Sciatic nerve (tissue), 2 donors: Measurements from ENCODE around the gene RIMBP2. TPM values are rescaled to one million over a fixed set of nuclear protein-coding genes. Genes with fewer than 3 reads are reported as not detected.

ENCODE experiments used
- ATAC-seq: fragments of 200-7000 bp; cut with Tn5 transposase; one replicate; pipeline ENCODE4 v1.9.1; 2020; ENCODE audit warnings: mild to moderate bottlenecking, moderate library complexity
- DNase-seq: peaks from one replicate; pipeline ENCODE4 v3.0.0-alpha.2; 2020; ENCODE audit warnings: low spot score
- intact Hi-C: fragments of 100-400 bp; cut with DNase I; formaldehyde crosslinking; loops from one replicate; pipeline ENCODE4 v1.14.2; 2022
- total RNA-seq: library from RNA; stranded (reverse); fragmentation: NEBNext Ultra II Directional; extraction: Animal tissue kit (Norgen Biotek cat#: 25700); gene quantifications from one replicate; pipeline ENCODE4 v1.2.1, GENCODE V29; 2021
- donor health status: DM: no; HTN: no; CAD: no.
- donor health status: DM: no; HTN: no; CAD: no.

RIMBP2 gene
- total RNA-seq, 1 donor from 2014 or later: 1.6 TPM

DNA sequence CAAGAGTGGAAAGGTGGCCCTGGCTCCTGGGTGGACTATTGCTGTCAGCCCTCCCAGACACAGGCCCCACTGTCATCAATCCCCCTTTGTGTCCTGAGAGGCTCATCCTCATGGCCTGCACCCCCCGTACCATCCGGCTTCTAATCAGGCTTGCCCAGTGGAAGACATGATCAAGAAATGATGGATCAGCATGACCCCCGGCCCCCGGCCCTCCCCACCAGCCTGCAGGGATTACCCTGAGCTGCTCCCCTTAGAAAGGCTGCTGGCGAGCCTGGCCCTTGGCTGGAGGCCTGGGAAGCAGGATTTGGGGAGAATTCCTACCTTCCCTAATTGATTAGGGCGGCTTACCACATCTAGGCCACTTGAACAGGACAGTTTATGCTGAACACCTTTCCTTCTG lies 207.3 kb downstream of the RIMBP2 start:
- intact Hi-C loops: no loop called here
- DNase-seq (no peak), ATAC-seq (no peak)

DNA sequence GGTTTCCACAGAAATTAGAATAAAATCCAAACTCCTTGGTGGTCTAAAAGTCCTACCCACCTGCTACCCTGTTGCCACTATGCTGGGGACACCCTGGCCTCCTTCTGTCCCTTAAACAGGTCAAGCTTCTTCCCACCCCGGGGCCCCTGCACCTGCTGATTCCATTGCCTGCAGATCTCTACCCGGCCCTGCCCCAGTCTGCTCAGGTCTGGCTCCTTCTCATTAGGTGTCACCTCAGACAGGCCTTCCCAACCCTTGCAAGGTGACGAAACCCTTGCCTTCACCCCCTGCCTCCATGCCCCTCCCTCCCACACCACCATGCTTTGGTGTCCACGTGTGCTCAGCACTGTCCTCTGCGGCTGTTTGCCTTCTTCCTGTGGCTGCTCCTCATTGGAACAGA lies 207.8 kb downstream of the RIMBP2 start:
- ATAC-seq (no peak), DNase-seq (no peak)
- intact Hi-C loops: no loop called here

DNA sequence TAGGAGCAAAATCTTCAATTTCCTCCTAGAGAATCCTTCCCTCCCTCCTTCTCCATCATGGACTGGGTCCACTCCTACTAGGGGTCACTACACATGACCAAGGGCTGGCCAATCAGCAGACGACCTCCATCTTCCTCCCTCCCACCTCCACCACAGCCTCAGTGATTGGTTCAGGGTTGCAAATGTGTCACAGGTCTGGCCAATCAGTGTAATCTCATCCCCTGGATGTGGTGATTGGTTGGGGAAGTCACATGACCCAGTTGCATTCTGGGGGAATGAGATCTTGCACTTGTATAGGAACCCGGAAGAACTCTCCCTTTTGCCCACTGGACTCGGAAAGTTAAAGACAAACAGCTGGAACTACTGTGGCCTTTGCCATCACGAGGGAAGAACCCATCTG lies 209.3 kb downstream of the RIMBP2 start:
- DNase-seq (no peak), ATAC-seq (no peak)
- intact Hi-C loops: no loop called here

DNA sequence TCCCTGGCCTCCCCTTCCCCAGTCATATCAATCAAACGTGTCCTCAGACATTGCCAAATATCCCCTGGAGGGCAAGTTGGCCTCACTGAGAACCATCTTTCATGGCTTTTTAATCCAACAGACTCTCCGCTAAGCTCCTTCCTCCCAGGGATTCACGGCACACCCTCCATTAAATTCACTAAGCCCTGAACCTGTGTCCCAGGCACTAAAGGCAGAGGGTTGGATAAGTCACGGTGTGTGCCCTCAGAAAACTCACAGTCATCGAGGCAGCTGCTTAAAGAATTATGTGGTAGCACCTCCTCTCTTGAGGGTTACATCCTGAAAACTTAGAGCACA lies 211.3 kb downstream of the RIMBP2 start:
- DNase-seq: no peak
- intact Hi-C loops: no loop called here
- ATAC-seq: no peak

DNA sequence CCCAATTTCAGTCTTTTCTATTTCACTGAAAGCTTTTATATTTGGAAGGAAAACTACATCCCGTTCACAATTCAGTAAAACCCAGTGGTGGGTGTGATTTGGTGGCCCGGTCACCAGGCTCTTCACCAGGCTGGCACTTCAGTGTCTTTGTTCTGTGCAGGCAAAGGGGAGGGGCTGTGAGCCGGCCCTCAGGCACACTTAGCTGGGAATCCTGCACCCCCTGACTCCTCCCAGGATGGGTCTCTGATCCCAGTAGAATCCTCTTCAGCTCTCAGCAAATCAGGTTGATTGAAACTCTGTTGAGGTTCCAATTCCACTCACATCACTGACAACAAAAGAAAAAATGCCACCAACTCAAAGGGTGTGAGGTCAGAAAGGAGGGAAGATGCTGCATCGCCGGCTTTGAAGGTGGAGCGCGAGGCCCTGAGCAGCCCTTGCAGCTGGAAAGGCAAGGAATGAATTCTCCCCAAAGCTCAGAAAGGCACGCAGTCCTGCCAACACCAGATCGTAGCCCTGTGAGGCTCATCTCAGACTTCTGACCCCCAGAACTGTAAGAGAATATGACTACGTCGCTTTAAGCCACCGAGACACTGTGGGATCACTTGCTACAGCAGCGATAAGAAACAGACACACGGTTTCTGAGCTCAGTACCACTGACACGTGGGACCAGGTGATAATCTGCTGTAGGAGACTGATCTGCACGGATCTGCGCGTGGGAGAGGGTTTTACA lies 211.8 kb downstream of the RIMBP2 start:
- DNase-seq: no peak
- intact Hi-C loops: no loop called here
- no peak for ATAC-seq

DNA sequence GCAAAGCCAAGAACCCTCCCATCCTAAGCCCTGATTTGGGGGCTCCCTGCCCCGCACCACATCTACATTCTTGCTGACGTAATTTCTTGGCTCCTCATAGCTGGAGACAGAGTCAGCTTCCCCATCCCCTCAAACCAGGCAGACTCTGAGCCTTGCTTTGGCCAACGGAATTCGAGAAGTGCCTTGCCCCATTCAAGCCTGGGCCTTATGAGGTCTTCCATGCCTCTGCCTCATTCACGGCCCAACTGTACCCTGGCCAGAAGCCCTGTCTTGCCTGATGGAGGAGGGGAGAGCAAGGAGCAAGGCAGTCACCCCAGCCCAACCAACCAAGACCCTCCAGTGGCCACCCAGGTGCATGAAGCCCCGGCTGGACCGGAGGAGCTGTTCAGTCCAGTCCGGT lies 214.3 kb downstream of the RIMBP2 start:
- ATAC-seq (no peak), DNase-seq (no peak)
- intact Hi-C loops: no loop called here

DNA sequence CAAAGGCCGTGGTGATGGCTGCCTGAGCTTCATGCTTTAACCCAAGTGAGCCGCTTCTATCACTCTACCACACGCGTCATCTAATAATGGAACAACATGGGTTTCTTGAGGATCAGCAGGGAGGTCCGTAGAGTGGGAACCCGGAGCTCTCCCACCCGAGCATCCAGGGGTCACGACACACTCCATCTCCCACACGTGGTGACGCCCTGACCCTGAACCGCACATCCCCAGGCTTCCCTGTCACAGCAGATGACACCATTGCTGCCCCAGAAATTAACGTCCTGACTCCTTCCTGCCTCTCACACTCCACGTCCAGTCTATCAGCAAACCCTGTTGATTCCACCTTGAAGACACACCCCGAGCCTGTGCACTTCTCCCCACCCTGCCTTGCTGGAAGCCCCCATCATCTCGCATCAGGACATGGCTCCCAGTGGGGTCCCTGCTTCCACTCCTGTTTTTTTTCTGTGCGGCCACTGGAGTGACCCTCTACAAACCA lies 215.2 kb downstream of the RIMBP2 start:
- no peak for DNase-seq
- intact Hi-C loops: no loop called here
- no peak for ATAC-seq

DNA sequence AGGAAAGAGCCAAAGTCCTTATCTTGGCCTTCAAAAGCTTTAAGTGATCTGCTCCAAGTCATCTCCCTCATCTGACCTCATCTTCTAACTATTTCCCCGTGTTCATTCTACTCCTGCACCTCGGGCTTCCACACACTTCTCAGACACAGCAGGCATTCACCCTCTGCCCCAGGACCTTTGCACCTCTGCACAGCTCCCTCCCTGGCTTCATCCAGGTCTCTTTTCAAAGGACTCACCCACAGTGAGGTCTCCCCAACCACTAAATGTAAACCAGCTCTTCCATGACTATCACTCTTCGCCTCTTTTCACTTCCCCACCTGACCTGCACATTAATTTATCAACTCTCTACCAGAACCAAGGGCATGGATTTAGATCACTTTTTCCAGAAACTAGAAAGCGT lies 216.6 kb downstream of the RIMBP2 start:
- no peak for ATAC-seq
- DNase-seq: no peak
- intact Hi-C loops: no loop called here

DNA sequence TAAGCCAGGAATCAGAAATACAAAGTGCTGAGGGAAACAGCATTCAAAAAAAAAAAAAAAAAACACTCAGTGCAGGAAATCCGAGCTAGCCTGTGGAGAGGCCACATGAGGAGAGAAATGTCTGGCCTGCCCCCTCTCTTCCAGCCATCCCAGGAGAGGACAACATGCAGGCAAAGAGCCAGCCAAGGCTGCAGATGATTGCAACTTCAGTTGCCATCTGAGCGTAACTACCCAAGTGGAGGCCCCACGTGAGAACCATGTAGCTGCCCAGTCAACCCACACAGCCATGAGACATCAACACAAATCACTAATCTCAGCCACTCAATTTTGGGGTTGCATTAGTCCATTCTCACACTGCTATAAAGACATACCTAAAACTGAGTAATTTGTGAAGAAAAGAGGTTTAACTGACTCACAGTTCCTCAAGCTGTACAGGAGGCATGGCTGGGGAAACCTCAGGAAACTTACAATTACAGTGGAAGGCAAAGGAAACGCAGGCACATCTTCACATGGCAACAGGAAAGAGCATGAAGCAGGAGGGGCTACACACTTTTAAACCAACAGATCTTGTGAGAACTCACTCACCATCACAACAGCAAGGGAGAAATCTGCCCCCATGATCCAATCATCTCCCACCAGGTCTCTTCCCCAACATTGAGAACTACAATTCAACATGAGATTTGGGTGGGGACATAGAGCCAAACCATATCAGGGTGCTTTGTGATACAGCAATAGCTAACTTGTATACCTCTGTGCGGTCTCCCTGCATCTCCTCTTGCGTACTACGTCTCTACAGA lies 217.3 kb downstream of the RIMBP2 start:
- intact Hi-C loops: no loop called here
- DNase-seq: no peak
- no peak for ATAC-seq

DNA sequence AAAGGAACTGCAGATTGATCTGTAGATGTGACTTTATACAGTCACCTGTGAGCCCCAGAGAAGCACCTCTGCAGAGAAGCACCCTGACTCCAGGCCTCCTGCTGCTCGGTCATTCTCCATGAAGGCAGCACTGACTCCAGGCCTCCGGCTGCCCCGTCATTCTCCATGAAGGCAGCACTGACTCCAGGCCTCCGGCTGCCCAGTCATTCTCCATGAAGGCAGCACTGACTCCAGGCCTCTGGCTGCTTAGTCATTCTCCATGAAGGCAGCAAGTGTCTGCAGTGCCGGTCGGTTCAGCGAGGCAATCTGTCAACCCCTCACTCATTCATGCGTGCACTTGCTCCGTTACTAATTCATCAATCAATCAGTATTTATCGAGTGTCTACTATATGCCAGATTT lies 218.1 kb downstream of the RIMBP2 start:
- intact Hi-C loops: no loop called here
- no peak for ATAC-seq
- no peak for DNase-seq

DNA sequence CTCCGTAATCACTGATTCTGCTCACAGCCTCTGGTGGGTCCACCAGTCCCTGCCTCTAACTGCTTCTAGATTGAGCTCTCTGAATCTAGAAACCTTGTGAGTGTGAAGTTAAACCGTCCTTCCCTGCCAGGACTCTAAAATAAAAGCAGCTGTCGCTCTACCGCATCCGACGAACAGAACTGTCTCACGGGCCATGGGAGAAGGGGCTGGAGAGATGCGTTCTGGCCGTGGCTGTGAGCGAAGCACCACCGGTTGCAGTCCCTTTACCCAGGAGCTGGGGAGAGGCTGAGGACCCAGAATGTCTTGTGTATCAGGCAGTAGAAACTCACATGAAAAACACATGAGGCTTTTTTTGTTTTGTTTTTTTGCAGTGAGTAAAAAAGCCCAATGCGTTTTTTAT lies 218.8 kb downstream of the RIMBP2 start:
- ATAC-seq: no peak
- intact Hi-C loops: no loop called here
- DNase-seq: no peak

DNA sequence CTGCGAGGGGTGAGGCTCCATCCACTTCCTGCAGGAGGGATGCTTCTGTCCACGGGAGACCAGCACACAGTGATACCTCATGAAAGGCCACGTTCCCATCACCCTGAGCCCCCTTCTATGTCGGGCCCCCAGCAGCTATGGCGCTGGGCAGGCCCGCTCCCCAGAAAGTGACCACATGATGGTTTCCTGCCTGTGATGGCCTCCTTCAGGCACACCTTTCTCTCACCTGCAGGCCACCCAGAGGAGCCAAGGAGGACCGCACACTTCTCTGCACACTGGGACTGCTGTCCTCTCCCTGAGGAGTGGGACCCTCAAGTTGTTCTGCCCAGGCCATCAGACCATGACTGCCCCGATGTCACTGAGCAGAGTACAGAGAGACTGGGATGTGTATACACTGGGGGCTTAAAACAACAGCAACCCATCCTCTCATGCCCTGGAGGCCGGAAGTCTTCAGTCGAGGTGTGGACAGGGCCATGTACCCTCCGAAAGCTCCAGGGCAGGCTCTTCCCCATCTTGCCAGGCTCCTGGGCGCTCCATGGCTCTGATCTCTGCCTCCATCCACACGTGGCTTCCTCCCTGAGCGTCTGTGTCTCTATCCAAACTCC lies 219.5 kb downstream of the RIMBP2 start:
- no peak for DNase-seq
- no peak for ATAC-seq
- intact Hi-C loops: no loop called here

DNA sequence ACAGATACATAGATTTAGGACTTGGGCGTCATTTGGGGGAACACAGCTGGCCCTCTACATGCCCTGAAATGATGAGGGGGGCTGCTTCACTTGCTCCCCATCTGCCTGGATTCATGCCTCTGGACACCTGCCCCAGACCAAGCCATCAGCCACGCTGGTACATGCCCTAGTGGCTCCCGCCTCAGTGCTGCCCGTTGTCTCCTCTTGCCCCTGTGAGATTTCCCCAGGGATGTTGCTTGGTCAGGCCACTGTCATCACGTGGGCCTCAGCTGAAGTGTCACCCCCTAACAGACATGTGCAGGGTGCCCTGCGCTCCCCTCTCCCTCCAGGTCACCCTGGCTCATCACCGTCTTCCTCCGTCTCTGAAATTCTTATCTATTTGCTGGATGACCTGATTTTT lies 220.9 kb downstream of the RIMBP2 start:
- no peak for DNase-seq
- intact Hi-C loops: no loop called here
- no peak for ATAC-seq

DNA sequence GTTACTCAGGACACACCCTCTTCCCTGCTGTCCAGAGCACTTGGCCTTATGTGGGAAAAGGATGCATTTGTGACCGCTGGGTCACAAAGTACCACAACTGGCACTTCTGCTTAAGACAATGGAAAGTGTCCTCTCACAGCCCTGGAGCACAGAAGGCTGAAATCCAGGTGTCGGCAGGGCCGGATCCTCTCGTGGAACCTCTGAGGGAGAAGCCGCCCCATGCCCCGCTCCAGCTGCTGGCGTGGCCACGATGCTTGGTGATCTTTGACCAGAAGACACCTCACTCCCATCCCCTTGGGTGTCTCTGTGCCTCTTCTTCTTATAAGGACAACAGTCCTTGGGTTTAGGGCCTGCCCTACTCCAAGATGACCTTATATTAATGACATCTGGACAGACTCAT lies 221.4 kb downstream of the RIMBP2 start:
- DNase-seq: no peak

DNA sequence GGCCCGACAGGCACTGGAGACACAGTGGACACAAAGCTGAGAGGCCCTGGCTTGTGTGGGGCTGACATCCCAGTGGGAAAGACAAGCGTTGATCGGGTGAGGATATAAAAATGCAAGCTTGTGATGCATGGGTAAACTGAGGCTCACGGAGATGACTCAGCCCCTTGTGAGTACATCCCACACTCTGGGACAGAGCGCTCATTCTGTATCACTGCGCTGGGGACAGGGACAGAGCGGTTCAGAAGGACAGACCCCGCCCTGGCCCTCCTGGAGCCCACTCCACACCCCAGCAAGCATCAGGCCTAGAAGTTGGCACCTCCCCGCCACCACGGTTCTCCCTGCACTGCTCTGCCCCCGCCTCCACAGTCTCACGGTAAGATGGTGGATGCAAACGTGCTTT lies 222.1 kb downstream of the RIMBP2 start:
- intact Hi-C loops: no loop called here
- DNase-seq (no peak), ATAC-seq (no peak)

More for the DNA sequence above, 221.4 kb downstream of the RIMBP2 start:
- intact Hi-C loops: no loop called here
- ATAC-seq: no peak

DNA sequence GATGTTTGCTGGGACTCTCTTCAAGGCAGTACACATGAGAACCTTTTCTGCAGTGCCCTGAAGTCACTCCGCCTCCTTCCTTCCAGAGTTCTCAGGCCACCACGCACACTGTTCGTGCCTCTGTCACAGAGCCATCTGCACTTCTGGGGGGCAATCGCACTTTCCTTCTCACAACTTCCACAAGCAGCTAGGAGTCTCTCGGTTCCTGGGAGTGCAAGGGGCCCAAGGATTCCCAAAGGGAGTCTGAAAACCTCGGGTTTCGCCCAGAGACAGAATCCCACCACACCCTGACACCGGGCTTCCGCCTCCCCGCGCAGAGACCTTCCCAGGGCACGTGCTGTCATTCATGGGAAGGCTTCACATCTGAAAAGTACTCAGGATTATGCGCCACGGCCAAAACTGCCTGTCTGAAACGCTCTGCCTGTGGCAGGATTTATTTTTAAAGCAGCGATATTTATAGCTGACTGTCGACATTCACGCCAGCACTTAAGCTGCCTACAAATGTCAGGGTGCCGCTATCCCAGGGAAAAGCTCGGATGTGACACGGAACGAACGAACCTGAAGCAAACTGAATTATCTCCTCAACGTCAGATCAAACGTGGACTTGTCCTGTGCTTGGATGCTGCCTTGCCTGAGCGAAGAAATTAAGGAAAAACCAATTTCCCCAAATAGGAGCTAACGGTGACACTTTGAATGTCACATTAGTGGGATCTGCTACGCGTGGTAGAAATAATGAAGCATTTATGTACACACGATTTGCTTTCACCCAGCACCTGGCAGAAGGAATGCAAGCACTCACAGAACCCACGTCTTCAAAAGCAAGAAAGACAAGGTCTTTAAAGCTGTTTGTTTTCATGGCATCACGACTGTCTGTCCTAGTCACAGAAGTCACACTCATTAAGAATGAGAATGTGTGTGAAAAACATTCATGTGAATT lies 224.4 kb downstream of the RIMBP2 start:
- DNase-seq (no peak), ATAC-seq (no peak)
- intact Hi-C loops: no loop called here

DNA sequence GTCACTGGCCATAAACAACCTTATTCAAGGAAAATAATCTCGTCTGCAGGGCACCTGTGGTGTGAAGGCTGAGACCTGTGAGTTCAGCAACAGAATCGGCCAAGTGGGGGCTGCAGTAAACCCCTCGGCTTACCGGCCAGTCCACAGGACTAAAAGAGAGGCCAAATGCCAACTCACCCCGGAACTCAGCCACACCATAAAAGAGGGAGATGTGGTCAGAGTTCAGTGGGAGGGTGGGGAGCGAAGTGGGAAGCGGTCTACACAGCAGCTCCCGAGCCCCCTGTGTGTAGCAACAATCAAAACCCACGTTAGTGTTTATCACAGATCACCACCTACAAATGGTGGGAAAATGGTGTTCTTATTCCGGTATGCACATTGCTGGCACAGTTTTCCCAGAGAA lies 225.4 kb downstream of the RIMBP2 start:
- ATAC-seq (no peak), DNase-seq (no peak)
- intact Hi-C loops: no loop called here

DNA sequence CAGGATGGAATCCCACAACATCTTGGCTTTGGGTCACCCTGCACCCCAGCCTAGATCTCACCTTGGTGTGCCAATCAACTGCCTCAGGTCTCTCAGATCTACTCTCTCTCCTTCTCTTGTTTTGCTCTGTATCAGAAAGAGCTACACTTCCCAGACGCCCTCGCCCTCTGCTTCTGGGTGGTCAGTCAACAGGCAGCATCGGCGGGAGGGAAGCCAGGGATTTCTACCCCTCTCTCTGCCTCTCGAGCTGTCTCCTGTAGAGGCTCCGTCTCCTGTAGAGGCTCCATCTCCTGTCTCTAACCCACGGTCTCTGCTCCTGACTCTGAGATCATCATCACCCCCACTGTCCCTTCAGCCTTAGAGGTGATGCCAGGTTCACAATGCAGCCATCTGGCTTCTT lies 226.8 kb downstream of the RIMBP2 start:
- no peak for ATAC-seq
- intact Hi-C loops: no loop called here
- DNase-seq: no peak

DNA sequence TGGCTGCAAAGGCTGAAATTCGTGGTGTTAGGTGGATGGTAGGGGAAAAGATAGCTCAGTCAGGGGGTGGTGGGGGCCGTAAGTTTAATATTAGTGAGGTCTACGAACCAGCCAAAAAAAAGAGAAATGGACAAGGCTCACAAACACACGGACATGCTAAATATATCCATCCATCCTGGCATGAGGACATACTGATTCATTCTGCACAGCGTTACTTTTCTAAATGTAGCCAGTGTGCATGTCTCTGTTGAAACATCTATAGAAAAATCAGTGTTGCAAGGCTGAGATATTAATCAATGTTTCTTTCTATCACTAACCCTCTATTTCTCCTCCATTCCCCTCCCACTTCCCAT lies 227.8 kb downstream of the RIMBP2 start:
- intact Hi-C loops: no loop called here
- ATAC-seq (no peak), DNase-seq (no peak)
